OCI-LY1 (cell line): ENCODE measurements around the gene ENDOU.

ENCODE experiments used
- CTCF ChIP-seq: fragments of 200-600 bp; sonication (generic), shearing (Covaris generic); IDR thresholded peaks from 2 replicates; pipeline ENCODE4 v1.5.1; 2017; ENCODE audit warnings: mild to moderate bottlenecking, antibody characterized with exemption, low read length, moderate library complexity, mixed read lengths
- EZH2 ChIP-seq: fragments of 200-600 bp; sonication (generic), shearing (Covaris generic); IDR thresholded peaks from 2 replicates; pipeline ENCODE4 v1.8.0; 2017; ENCODE audit warnings: borderline replicate concordance, mixed run types, mild to moderate bottlenecking, antibody characterized with exemption, low read length, moderate library complexity, mixed read lengths

- no peak for TF ChIP-seq CTCF
- TF ChIP-seq EZH2, result no peak
These were observed 13.8 kb downstream of the ENDOU start for GRCh38 chr12:47711448-47711847.
